ENCODE measurements around the gene TMEM86B. TPM values are rescaled to one million over a fixed set of nuclear protein-coding genes. Genes with fewer than 3 reads are reported as not detected.

The TMEM86B gene
- total RNA-seq, 4 donors from 2014 or later: 1.8 to 7.9 (median 2.4) TPM; not detected in 1

- Histone ChIP-seq H3K4me3 (no peak overlapping the region), H3K27me3 (no peaks in the 10 kb centered on the region), H3K27ac (no peak overlapping the region), H3K4me1 (no peaks in the 10 kb centered on the region), H3K36me3 (no peaks in the 10 kb centered on the region), H3K9me3 (peaks cover 0 to 6% of the 10 kb centered on the region in 2 donors)
- peak; percentile 41 to 47 for DNase-seq
- intact Hi-C loops (cut with DNase I; ENCODE audit: low total_unique reads): no loop called here
- no peak for TF ChIP-seq CTCF (IDR thresholded peaks at IDR 0.05)
- TF ChIP-seq POLR2A (IDR thresholded peaks at IDR 0.05): peak in 1 of 2 donors; percentile 26
Observed at GRCh38 chr19:55216461-55217198, 11.9 kb downstream of the TMEM86B start.

GRCh38 chr19:55213547-55213946, 15.0 kb downstream of the TMEM86B start:
- Histone ChIP-seq H3K27me3 (no peaks in the 10 kb centered on the region), H3K27ac (no peak overlapping the region)
- no peak for DNase-seq

GRCh38 chr19:55212447-55212846, 16.1 kb downstream of the TMEM86B start:
- intact Hi-C loops (cut with DNase I; ENCODE audit: low total_unique reads): no loop called here
- Histone ChIP-seq H3K4me3 (no peak overlapping the region), H3K27ac (no peak overlapping the region), H3K4me1 (no peaks in the 10 kb centered on the region), H3K27me3 (no peaks in the 10 kb centered on the region), H3K36me3 (no peaks in the 10 kb centered on the region), H3K9me3 (peaks cover 0 to 6% of the 10 kb centered on the region in 2 donors)
- no peak for DNase-seq
- TF ChIP-seq CTCF (IDR thresholded peaks at IDR 0.05): no peak
- no peak for TF ChIP-seq POLR2A (IDR thresholded peaks at IDR 0.05)

More at GRCh38 chr19:55213547-55213946, 15.0 kb downstream of the TMEM86B start:
- no peak overlapping the region for H3K4me3 ChIP-seq
- H3K36me3 ChIP-seq: no peaks in the 10 kb centered on the region
- intact Hi-C loops (cut with DNase I; ENCODE audit: low total_unique reads): no loop called here
- TF ChIP-seq POLR2A (IDR thresholded peaks at IDR 0.05): no peak
- TF ChIP-seq CTCF (IDR thresholded peaks at IDR 0.05): no peak
- H3K9me3 ChIP-seq: peaks cover 0 to 6% of the 10 kb centered on the region in 2 donors
- no peaks in the 10 kb centered on the region for H3K4me1 ChIP-seq

GRCh38 chr19:55209693-55210472, 18.7 kb downstream of the TMEM86B start:
- Histone ChIP-seq H3K9me3 (peaks cover 0 to 6% of the 10 kb centered on the region in 2 donors), H3K4me3 (no peak overlapping the region), H3K27ac (peak overlapping the region in 1 of 2 donors; percentile 43), H3K27me3 (no peaks in the 10 kb centered on the region), H3K36me3 (no peaks in the 10 kb centered on the region), H3K4me1 (no peaks in the 10 kb centered on the region)
- no peak for TF ChIP-seq CTCF (IDR thresholded peaks at IDR 0.05)
- TF ChIP-seq POLR2A (IDR thresholded peaks at IDR 0.05): no peak
- peak in 1 of 2 donors; percentile 28 for DNase-seq
- intact Hi-C loops (cut with DNase I; ENCODE audit: low total_unique reads): no loop called here

Measured in uterus (tissue), 4 donors.